Inferior parietal cortex (tissue), 1 donor: ENCODE data around the gene KRTAP4-12.
"Not testable (repeated sequence)": the region's sequence is repeated elsewhere in the genome, so short reads cannot be mapped to it uniquely, and the experiment has no call there.

Experiments used
- DNase-seq: peaks from one replicate; pipeline ENCODE4 v3.0.0-alpha.2; 2016; ENCODE audit errors: extremely low spot score

KRTAP4-12 gene

DNA sequence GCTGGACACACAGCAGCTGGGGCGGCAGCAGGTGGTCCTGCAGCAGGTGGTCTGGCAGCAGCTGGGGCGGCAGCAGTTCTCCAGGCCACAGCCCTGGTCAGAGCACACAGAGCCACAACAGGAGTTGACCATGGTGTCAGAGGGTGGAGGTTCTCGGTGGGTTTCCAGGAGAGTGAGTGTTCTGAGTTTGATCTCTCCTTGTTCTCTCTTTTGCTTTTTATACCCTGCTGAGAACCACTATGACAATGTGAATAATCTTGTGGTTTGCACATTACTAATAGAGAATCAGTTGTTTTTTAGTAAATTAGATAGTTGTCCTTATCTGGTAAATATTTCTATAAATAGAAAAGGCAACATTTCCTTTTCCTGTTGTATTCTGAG, at the start of gene KRTAP4-12:
Gene KRTAP4-12 (minus strand): TSS at position 192 of the 381 bp plus-strand sequence. CDS start 60 bp downstream, at position 132.
- not testable (repeated sequence) for DNase-seq

DNA sequence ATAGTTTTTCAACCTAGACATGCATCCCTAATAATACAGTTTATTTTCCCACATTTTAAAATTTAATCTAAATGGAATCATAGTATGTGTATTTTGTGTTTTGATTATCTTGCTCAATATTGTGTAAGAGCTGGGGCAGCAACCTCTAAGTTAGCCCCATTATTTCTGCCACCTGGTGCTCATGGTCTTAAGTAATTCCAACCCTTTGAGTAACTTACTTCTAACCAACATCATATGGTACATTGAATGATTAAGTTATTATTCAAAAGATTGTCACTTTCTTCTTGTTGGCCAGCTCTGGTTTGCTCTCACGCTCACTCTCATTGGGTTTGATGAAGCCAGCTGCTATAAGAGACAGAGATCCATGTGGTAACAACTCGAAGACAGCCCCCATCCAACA, 47.9 kb upstream of the KRTAP4-12 start:
- no peak for DNase-seq

DNA sequence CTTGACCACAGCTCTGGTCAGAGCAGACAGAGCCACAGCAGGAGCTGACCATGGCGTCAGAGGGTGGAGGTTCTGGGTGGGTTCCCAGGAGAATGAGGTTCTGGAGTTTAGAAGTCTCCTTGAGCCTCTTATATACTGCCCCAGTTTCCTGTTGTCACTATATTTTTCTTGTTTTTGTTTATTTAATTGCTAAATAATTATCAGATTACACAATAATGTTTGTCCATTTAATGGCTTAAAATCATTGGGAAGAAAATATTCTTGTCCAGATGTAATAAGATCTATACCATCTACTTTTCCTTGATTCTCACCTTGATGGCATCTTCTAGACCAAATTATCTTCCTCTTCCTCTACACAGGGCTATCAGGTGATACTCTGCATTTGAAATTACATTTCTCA, 44.1 kb upstream of the KRTAP4-12 start, which contains the start of gene KRTAP4-3:
Gene KRTAP4-3 (minus strand): TSS at position 101 of the 400 bp plus-strand sequence. CDS start 49 bp downstream, at position 52.
- no peak for DNase-seq

DNA sequence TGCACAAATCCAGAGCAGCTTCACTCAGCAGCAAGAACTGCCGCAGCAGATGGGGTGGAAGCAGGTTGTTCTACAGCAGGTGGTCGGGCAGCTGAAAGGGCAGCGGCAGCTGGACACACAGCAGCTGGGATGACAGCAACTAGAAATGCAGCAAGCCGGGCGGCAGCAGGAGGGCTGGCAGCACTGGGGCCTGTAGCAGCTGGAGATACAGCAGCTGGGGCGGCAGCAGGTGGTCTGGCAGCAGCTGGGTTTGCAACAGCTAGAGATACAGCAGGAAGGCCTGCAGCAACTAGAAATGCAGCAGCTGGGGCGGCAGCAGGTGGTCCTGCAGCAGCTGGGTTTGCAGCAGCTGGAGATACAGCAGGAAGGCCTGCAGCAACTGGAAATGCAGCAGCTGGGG, 43.6 kb upstream of the KRTAP4-12 start:
- DNase-seq: no peak

DNA sequence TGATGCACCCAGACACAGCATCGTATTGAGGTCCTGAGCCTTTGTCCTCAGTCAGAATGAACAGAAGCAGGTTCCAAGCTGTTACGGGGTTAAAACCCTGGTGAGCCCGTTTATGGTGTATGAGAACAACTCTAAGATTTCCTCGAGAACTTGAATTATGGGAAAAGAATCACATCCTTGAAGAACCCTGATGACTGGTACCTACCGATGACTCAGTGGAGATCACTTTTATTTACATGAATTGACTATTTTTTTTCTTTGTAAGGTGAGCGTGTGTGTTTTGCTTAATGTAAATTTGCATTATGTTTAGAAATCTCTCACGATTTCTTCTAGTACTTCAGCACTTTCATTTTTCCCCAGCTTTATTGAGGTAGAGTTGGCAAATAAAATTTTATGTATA, 39.8 kb upstream of the KRTAP4-12 start:
- no peak for DNase-seq

DNA sequence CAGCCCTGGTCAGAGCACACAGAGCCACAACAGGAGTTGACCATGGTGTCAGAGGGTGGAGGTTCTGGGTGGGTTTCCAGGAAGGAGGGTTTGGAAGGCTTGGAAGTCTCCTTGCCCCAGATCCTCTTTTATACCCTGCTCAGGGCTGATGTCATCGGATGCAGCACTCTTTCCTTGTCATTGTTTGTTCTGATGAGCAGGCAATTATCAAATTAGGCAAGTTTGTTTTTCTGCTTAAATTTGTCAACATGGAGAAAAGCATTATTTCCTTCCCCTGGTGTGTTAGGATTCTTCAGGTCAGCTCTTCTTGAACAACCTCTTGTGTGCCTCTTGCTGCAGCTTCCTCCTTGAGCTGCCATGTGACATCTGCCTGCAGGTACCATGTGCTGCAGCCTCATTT, 36.7 kb upstream of the KRTAP4-12 start, which contains the start of gene KRTAP4-4:
Gene KRTAP4-4 (minus strand): TSS at position 101 of the 400 bp plus-strand sequence. CDS start 57 bp downstream, at position 44.
- DNase-seq: no peak

DNA sequence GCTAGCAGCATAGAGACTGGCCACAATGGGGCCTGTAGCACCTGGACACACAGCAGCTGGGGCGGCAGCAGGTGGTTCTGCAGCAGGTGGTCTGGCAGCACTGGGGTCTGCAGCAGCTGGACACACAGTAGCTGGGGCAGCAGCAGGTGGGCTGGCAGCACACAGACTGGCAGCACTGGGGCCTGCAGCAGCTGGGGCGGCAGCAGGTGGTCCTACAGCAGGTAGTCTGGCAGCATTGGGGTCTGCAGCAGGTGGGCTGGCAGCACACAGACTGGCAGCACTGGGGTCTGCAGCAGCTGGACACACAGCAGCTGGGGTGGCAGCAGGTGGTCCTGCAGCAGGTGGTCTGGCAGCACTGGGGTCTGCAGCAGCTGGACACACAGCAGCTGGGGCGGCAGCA, 36.2 kb upstream of the KRTAP4-12 start:
- DNase-seq: not testable (repeated sequence)

DNA sequence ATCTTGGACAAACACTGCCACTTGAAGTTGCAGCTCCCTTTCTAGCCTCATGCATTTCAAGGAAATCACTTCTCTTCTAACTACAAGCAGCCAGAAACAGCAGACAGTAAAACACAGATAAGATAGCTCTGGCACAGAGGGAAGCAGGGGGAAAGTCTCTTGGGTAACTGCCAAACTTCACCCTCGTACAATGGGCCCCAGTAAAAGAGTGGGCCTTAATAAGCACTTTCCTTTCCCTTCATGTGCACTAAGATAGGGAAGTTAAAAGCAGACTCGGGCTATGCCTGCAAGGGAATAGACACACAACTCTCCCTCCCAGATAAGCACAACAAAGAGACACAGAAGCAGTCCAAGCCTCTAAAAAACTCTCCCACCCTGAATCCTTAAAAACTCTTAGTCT, 29.9 kb upstream of the KRTAP4-12 start:
- DNase-seq: no peak

DNA sequence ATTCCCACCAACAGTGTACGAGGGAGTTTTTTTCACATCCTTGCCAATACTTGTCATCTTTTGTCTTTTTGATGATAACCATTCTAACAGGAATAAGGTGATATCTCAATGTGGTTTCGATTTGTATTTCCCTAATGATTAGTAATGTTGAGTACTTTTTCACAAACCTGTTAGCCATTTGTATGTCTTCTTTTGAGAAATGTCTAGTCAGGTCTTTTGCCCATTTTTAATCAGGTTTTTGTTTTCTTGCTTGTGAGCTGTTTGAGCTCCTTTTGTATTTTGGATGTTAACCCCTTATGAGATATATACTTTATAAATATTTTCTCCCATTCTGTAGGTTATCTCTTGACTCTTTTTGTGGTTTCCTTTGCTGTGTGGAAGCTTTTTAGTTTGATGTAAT, 27.5 kb upstream of the KRTAP4-12 start:
- no peak for DNase-seq

DNA sequence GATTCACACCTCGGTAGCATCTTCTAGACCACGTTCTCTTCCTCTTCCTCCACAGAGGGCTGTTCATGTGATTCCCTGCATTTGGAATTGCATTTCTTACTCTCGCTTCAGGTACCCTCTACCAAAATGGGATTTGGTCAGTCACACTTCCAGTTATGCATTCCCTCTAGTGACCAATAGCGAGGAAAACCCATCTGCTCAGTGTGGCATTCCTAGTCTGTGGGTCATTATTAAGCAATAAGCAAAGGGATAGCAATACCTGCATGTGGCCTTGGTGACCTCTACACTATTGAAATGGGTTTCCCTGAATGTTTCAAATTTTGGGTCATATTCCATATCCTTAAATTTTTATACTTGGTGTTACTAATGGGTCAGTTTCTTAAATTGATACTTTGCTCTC, 26.0 kb upstream of the KRTAP4-12 start:
- no peak for DNase-seq

DNA sequence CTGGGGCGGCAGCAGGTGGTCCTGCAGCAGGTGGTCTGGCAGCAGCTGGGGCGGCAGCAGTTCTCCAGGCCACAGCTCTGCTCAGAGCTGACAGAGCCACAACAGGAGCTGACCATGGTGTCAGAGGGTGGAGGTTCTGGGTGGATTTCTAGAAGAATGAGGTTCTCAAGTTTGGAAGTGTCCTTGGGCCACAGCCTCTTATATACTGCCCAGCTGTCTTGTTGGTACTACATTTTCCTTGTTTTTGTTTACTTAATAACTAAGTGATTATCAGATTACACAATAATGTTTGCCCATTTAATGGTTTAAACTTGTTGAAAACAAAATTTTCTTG, 25.6 kb upstream of the KRTAP4-12 start, which contains the start of gene KRTAP4-5:
Gene KRTAP4-5 (minus strand): TSS at position 174 of the 334 bp plus-strand sequence. CDS start 58 bp downstream, at position 116.
- DNase-seq: no peak

DNA sequence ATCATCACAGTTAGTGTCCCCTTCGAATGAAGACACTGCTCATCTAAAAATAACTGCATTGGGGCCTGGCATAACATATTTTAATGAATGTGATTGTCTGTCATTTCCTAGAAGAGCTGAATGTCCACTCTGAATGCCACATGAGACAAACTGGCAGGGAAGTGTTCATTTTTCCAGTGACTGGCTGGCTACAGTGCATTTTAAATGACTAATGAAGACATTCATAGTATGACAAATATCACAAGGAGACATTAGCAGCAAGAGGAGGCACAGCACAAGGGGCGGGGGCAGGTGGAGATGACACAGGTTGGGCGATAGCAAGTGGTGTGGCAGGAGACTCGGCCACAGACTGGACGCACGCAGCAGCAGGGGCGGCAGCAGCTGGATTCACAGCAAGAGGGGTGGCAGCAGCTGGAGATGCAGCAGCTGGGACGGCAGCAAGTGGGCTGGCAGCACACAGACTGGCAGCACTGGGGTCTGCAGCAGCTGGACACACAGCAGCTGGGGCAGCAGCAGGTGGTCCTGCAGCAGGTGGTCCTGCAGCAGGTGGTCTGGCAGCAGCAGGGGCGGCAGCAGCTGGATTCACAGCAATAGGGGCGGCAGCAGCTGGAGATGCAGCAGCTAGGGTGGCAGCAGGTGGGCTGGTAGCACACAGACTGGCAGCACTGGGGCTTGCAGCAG, 25.1 kb upstream of the KRTAP4-12 start:
- not testable (repeated sequence) for DNase-seq

DNA sequence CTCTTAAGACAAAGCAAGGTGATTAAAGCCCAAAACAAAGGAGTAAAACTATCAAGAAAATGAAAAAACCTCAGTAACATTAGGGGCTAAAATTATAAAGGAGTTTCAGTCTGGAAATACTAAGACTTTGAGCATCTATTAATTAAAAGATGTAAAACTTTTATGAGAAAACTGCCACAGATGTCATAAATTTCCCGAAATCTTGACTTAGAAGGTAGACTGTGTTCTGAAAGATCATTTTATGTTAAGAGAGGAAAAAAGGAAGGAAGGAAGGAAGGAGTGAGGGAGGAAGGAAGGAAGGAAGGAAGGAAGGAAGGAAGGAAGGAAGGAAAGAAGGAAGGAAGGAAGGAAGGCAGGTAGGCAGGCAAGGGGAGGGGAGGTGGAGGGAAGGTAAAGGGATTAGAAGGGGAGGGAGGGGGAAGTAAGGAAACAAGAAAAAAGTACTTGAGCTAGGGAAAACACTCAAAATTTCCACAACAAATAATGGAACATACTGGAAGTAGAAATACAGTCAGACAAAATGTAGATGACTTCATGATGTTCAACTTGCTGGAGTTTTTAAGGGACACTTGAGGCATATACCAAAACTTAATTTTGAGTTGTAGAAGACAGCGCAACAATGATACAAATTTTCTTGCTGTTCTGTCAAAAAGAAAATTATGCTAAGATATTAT, 23.7 kb upstream of the KRTAP4-12 start:
- no peak for DNase-seq

DNA sequence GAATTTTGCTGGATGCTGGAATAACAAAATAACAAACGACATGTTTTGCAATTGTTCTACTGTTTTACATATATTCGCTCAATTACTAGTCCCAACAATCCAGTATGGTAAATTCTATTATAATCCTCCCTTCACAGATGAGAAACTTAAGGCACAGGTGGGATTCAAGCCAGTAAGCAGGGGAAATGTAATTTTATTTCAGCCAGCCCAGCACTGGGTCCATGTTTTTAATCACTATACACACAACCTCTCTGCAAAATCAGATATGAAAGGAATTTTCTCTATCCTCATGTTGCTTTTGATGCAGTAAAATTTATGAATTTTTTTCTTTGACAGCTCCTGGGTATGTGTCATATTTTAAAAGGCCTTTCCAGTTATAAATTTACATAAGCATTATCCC, 21.3 kb upstream of the KRTAP4-12 start:
- DNase-seq: no peak

DNA sequence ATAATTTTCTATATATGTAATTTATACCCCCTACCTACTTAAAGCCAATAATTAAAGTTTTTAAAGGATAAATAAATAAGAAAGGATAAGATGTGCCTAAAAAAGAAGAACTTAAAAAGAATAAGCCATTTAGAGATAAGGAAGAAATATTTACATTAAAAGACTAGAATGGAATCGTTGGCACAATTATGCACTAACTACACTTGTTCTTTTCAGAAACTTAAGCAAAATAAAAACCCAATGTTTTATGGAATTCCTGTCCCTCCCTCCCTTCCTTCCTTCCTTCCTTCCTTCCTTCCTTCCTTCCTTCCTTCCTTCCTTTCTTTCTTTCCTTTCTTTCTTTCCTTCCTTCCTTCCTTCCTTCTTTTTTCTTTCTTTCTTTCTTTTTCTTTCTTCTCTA, 20.9 kb upstream of the KRTAP4-12 start:
- DNase-seq: no peak

DNA sequence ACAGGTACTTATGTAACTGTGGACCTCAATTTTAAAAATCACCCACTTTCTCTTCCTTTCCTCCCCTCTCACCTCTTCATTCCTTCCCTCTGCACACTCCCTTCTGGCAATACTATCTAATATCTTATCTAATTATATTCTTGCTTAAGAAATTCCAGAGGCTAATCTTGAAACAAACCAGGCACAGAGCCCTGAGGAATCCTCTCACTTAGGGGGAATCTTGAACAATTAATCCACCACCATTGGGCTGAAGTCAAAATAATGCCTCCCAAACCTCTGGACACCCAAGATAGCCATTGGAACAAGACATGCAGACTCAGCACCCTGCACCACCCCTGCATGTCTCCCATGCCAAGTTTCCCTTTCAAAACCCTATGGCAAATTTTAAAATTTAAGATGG, 17.4 kb upstream of the KRTAP4-12 start:
- DNase-seq: no peak

DNA sequence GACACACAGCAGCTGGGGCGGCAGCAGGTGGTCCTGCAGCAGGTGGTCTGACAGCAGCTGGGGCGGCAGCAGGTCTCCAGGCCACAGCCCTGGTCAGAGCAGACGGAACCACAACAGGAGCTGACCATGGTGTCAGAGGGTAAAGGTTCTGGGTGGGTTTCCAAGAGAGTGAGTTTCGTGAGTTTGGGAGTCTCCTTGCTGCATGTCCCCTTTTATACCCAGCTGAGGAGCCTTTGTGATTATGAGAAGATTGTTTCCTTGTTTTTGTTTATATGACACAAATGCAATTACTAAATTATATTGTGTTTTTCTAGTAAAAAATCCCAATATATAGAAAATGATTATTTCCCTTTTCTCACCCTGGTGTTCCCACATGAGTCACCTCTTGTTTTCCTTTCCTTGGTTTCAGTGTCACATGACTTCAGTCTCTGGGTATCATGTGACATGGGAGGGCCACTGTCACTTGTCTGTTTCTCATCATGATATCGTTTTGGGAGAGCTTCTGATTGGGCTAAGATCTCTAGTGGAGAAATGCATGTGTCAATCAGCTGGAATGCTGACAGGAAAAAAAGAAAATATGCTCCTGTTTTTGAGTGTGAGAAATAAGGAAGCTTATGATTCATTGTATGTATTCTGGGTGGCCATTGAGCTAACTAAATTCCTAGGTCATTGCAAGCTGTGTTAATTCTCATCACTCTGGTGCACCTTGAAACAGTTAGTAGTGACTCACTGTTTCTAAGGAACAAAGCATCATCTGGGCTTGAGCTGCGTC, 16.6 kb upstream of the KRTAP4-12 start, which contains the start of gene KRTAP4-6:
Gene KRTAP4-6 (minus strand): TSS at position 185 of the 772 bp plus-strand sequence. CDS start 57 bp downstream, at position 128.
- DNase-seq: no peak

DNA sequence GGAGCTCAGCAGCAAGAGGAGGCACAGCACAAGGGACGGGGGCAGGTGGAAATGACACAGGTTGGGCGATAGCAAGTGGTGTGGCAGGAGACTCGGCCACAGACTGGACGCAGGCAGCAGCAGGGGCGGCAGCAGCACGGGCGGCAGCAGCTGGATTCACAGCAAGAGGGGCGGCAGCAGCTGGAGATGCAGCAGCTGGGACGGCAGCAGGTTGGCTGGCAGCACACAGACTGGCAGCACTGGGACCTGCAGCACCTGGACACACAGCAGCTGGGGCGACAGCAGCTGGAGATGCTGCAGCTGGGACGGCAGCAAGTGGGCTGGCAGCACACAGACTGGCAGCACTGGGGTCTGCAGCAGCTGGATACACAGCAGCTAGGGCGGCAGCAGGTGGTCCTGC, 15.9 kb upstream of the KRTAP4-12 start:
- DNase-seq: not testable (repeated sequence)

DNA sequence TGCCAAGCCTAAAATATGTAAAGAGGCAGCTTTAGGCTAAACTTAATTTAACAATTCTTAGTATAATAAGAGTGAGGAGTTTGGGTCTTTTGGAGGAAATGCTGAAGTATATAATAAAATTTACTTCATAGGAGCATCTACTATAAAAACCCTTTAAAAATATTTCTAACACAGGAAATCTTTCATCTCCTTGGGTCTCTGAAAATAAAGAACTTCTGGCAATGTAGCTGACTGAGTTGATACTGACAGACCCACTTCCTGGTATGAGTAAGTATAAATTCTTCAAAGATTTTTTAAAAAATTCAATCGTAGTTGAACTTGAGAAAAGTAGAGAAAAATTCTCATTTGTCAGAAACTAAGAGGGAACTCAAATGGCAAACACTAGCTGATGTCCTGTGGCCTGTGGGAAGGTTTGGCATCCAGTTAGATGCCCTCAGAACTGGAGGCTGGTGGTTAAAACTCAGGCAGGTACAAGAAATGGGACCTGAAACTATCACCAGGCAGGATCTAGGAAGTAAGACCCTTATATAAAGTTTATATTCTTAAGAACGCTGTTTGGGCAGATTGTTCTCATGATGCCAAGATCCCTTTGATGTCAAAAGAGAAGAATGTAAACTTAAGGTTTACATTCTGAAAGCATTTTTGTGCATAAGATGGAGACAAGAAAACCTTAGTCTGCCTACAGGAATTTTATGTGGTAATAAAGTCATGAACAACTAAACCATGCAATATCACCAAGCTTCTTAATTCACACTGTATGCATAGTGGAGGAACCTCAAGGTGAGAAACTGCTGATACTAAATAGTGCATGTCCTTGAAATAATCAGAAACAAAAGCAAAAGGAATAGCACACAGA, 10.1 kb upstream of the KRTAP4-12 start:
- DNase-seq: no peak

DNA sequence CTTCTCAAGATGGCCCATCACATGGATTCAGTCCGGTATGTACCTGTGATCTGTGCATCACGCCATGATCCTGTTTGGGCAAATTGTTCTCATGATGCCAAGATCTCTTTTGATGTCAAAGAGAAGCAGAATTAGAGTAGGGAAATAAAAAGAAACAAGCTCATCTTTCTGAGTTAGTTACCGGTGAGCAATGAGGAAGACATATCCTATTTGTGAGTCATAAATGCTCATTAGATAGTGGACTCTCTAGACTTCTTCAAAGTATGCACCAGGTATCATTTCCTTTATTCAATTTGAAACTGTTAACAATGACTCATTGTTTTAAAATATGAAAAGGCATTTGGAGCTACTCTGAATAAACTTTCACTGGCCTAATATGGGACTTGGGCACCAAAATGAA, 8.0 kb upstream of the KRTAP4-12 start:
- DNase-seq: no peak

DNA sequence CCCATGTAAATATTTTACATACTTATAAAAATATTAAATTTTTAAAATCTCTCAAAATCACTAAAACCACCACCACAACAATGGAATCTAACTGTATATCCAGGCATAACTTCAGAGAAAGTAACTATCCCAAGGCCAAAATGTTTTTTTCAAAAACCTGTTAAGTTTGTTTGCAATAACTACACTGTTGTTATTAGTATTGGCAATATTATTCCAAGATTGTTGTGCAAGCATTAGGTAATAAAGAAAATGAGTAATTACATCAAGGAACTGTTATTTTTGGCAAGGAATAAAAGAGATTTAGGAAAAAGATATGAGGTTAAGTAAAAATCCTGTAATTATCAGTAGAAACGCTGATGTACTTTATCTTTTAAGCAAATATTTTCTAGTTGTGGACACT, 3.4 kb upstream of the KRTAP4-12 start:
- DNase-seq: no peak
